HCT116 (cell line): ENCODE data around the gene CRACDL. TPM values are rescaled to one million over a fixed set of nuclear protein-coding genes. Genes with fewer than 3 reads are reported as not detected.

ENCODE experiments used
- ATAC-seq: fragments of 200-7000 bp; cut with Tn5 transposase; 2 replicates; pipeline ENCODE4 v1.9.1; 2020; ENCODE audit warnings: mild to moderate bottlenecking, moderate library complexity
- BruUV-seq: library from RNA; stranded (reverse); fragments of 400-500 nt; replicated peaks from 2 replicates; lab custom pipeline; 2021; lab: Mats Ljungman, UMichigan
- CTCF ChIA-PET: fragments of 300-600 bp; sonication (Branson Sonifier 250); formaldehyde crosslinking; loops from one replicate; lab custom pipeline; 2021; ENCODE audit warnings: antibody characterized with exemption; lab: Charles Lee
- POLR2A ChIA-PET: fragments of 300-600, 350-600 bp; sonication (Branson Sonifier 250); formaldehyde crosslinking; loops from one replicate; lab custom pipeline; 2021; ENCODE audit warnings: antibody characterized with exemption; lab: Charles Lee
- RAD21 ChIA-PET, 2 experiments: fragments of 300-600 bp; sonication (Branson Sonifier 250); formaldehyde crosslinking; loops; one replicate each; lab custom pipeline; 2023; ENCODE audit warnings: low total read pairs in 2 of 2; ENCODE audit not compliant: uncharacterized antibody in 2 of 2, unreplicated experiment in 2 of 2, low non-redundant PET in 1 of 2; lab: Charles Lee
- DNase-seq: peaks from one replicate; pipeline ENCODE4 v3.0.0-alpha.2; 2010; ENCODE audit warnings: low read depth, low spot score
- H2AFZ ChIP-seq: fragments of 200-600 bp; shearing (Covaris generic), sonication (generic); 2 replicates; pipeline ENCODE4 v1.6.1; 2017; ENCODE audit warnings: low read depth, mixed run types, mixed read lengths, antibody characterized with exemption, low read length; ENCODE audit not compliant: poor library complexity, severe bottlenecking
- H3K27ac ChIP-seq: 2 replicates; pipeline ENCODE4 v1.5.1; 2012; ENCODE audit warnings: low read depth, low read length
- H3K27me3 ChIP-seq: fragments of 200-600 bp; sonication (generic); 2 replicates; pipeline ENCODE4 v1.6.1; 2016; ENCODE audit warnings: mixed run types, low read length, mixed read lengths; ENCODE audit not compliant: insufficient read depth
- H3K36me3 ChIP-seq, 2 experiments: fragments of 200-500 bp in 1 of 2; fragments of 200-600 bp in 1 of 2; sonication (Bioruptor generic) in 1 of 2; sonication (generic) in 1 of 2; 2 replicates each; pipeline versions ENCODE4 v1.5.1 to v1.6.1; 2014 to 2016; ENCODE audit warnings: low read length in 2 of 2, inconsistent platforms in 1 of 2, mixed read lengths in 1 of 2, mixed run types in 1 of 2; ENCODE audit not compliant: insufficient read depth in 2 of 2, control insufficient read depth in 1 of 2
- H3K4me1 ChIP-seq, 2 experiments: fragments of 200-600 bp in 1 of 2; sonication (generic) in 1 of 2; 2 replicates each; pipeline versions ENCODE4 v1.5.1 to v1.6.1; 2012 to 2017; ENCODE audit warnings: low read length in 2 of 2, inconsistent platforms in 1 of 2, mild to moderate bottlenecking in 1 of 2, mixed read lengths in 1 of 2, mixed run types in 1 of 2, moderate library complexity in 1 of 2; ENCODE audit not compliant: insufficient read depth in 2 of 2, control insufficient read depth in 1 of 2
- H3K4me2 ChIP-seq: fragments of 200-600 bp; sonication (generic); 2 replicates; pipeline ENCODE4 v1.6.1; 2017; ENCODE audit warnings: mixed run types, low read length, mixed read lengths
- H3K4me3 ChIP-seq, 2 experiments: fragments of 200-600 bp in 1 of 2; sonication (generic) in 1 of 2; replicated peaks in 1 of 2; 2 replicates each; pipeline ENCODE4 v1.5.1; 2011 to 2016; ENCODE audit warnings: low read length in 2 of 2, control low read depth in 1 of 2, low read depth in 1 of 2, mild to moderate bottlenecking in 1 of 2, mixed read lengths in 1 of 2, mixed run types in 1 of 2
- H3K79me2 ChIP-seq: fragments of 200-600 bp; sonication (generic); 2 replicates; pipeline ENCODE4 v1.6.1; 2017; ENCODE audit warnings: mild to moderate bottlenecking, mixed run types, low read length, moderate library complexity, mixed read lengths; ENCODE audit not compliant: insufficient read depth
- H3K9ac ChIP-seq: fragments of 200-600 bp; sonication (generic); 2 replicates; pipeline ENCODE4 v1.6.1; 2016; ENCODE audit warnings: low read length, mixed read lengths
- H3K9me2 ChIP-seq: fragments of 200-600 bp; sonication (generic), shearing (Covaris generic); 2 replicates; pipeline ENCODE4 v1.6.1; 2017; ENCODE audit warnings: mixed run types, mild to moderate bottlenecking, moderate library complexity; ENCODE audit not compliant: insufficient read depth
- H3K9me3 ChIP-seq, 2 experiments: fragments of 200-500 bp in 1 of 2; fragments of 200-600 bp in 1 of 2; sonication (Bioruptor generic) in 1 of 2; sonication (generic) in 1 of 2; 2 replicates each; pipeline ENCODE4 v1.6.1; 2014 to 2017; ENCODE audit warnings: low read length in 2 of 2, mixed read lengths in 2 of 2, inconsistent platforms in 1 of 2, low read depth in 1 of 2, mild to moderate bottlenecking in 1 of 2, mixed run types in 1 of 2, moderate library complexity in 1 of 2; ENCODE audit not compliant: control insufficient read depth in 1 of 2, insufficient read depth in 1 of 2
- H4K20me1 ChIP-seq: fragments of 200-600 bp; sonication (generic), shearing (Covaris generic); 2 replicates; pipeline ENCODE4 v1.6.1; 2017; ENCODE audit warnings: mixed run types, mild to moderate bottlenecking, moderate library complexity; ENCODE audit not compliant: insufficient read depth
- CTCF ChIP-seq, 3 experiments: fragments of 200-600 bp in 1 of 3; sonication (generic) in 1 of 3; IDR thresholded peaks in 2 of 3; conservative IDR thresholded peaks in 1 of 3; 2 replicates each; pipeline ENCODE4 v1.5.1; 2012 to 2017; ENCODE audit warnings: low read depth in 2 of 3, low read length in 2 of 3, antibody characterized with exemption in 1 of 3, borderline replicate concordance in 1 of 3, control low read depth in 1 of 3, mild to moderate bottlenecking in 1 of 3, mixed read lengths in 1 of 3, mixed run types in 1 of 3, moderate library complexity in 1 of 3; ENCODE audit not compliant: insufficient read depth in 1 of 3
- ELF1 ChIP-seq: IDR thresholded peaks from 2 replicates; pipeline ENCODE4 v1.6.1; 2012; ENCODE audit warnings: low read depth, borderline replicate concordance
- FOSL1 ChIP-seq: IDR thresholded peaks from 2 replicates; pipeline ENCODE4 v1.6.1; 2012; ENCODE audit warnings: low read depth
- POLR2A ChIP-seq: IDR thresholded peaks from 2 replicates; pipeline ENCODE4 v1.7.0; 2011; ENCODE audit warnings: borderline replicate concordance; ENCODE audit not compliant: insufficient read depth, insufficient read length; ENCODE audit errors: extremely low read depth
- SIN3A ChIP-seq: IDR thresholded peaks from 2 replicates; pipeline ENCODE4 v1.6.1; 2012; ENCODE audit warnings: low read depth
- YY1 ChIP-seq: IDR thresholded peaks from 2 replicates; pipeline ENCODE4 v1.6.1; 2011; ENCODE audit warnings: low read length, low read depth, moderate library complexity, mild to moderate bottlenecking; ENCODE audit not compliant: insufficient replicate concordance; ENCODE audit errors: extremely low read depth
- ZNF274 ChIP-seq: fragments of 200-500 bp; sonication (Bioruptor generic); IDR thresholded peaks from 2 replicates; pipeline ENCODE4 v1.6.1; 2014; ENCODE audit warnings: mild to moderate bottlenecking, low read depth, low read length, inconsistent platforms
- intact Hi-C: fragments of 100-400 bp; cut with micrococcal nuclease; formaldehyde crosslinking; loops from 2 replicates; pipeline ENCODE4 v1.10.0; 2022
- total RNA-seq: library from RNA; stranded (reverse); gene quantifications from one replicate; pipeline ENCODE4 v1.2.1, GENCODE V29; 2021; ENCODE audit not compliant: unreplicated experiment
- TF ChIP-seq, protein P1 (sequence below): IDR thresholded peaks from 2 replicates; pipeline ENCODE4 v1.6.1; 2012; ENCODE audit warnings: low read depth

Gene CRACDL
- total RNA-seq, 1 experiment from 2014 or later, result 1.1 TPM

- no peaks in the 10 kb centered on the region for H4K20me1 ChIP-seq
- intact Hi-C loops, result no loop called here
- H3K27me3 ChIP-seq, result no peaks in the 10 kb centered on the region
- ChIA-PET CTCF (no interaction called here), POLR2A (no interaction called here)
- H3K27ac ChIP-seq, result no peak overlapping the region
- ATAC-seq, result no peak
- no peak overlapping the region for H2AFZ ChIP-seq
- H3K4me1 ChIP-seq, result no peaks in the 10 kb centered on the region; a peak in 1 of 4 replicates
- no peak overlapping the region for H3K9ac ChIP-seq
- no TSS peak for BruUV-seq
- TF ChIP-seq ELF1 (no peak), FOSL1 (no peak)
- TF ChIP-seq, all 23 proteins: peak for 0
- RAD21 ChIA-PET, result no interaction called here
- H3K4me3 ChIP-seq, result no peak overlapping the region
- H3K9me2 ChIP-seq, result no peaks in the 10 kb centered on the region
- no peak overlapping the region for H3K4me2 ChIP-seq
- H3K9me3 ChIP-seq, result no peaks in the 10 kb centered on the region
- H3K36me3 ChIP-seq, result no peaks in the 10 kb centered on the region
- H3K79me2 ChIP-seq, result no peaks in the 10 kb centered on the region
- DNase-seq, result no peak
Observed at GRCh38 chr2:98801921-98802321, 134.1 kb downstream of the CRACDL start.

DNA sequence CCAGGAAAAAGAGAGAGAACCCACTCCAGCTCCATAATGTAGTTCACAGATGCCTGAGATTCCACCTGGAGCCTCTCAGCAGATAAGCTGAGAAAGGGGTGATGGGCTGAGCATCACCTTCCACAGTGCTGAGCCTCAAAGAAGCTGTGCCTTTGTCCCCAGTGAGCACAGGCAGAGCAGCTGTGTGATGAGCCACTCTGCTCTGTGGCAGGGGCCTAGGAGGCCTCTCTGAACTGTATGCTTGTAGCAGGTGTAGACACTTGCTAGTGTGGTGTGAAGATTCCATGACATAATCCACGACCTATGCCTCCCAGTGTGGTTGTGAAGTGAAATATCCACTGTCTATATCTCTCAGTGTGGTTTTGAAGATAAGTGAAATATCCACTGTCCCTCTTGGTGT, 134.7 kb downstream of the CRACDL start:
- H3K27ac ChIP-seq, result no peak overlapping the region
- BruUV-seq, result no TSS peak

More for the DNA sequence above, 134.7 kb downstream of the CRACDL start:
- RAD21 ChIA-PET, result no interaction called here
- POLR2A ChIA-PET, result no interaction called here
- Histone ChIP-seq H3K4me2 (no peak overlapping the region), H3K27me3 (no peaks in the 10 kb centered on the region), H3K4me1 (no peaks in the 10 kb centered on the region; a peak in 1 of 4 replicates), H3K4me3 (no peak overlapping the region), H3K9me2 (no peaks in the 10 kb centered on the region), H4K20me1 (no peaks in the 10 kb centered on the region), H3K36me3 (no peaks in the 10 kb centered on the region), H3K79me2 (no peaks in the 10 kb centered on the region), H3K9ac (no peak overlapping the region), H2AFZ (no peak overlapping the region), H3K9me3 (no peaks in the 10 kb centered on the region)
- TF ChIP-seq SIN3A (no peak), YY1 (no peak), ZNF274 (no peak), CTCF (IDR thresholded peaks at IDR 0.05 in 2 of 3, conservative IDR thresholded peaks at IDR 0.05 in 1 of 3; ENCODE audit: borderline replicate concordance in 1 of 3, insufficient read depth in 1 of 3, low read depth in 2 of 3, low read length in 2 of 3) (no peak), POLR2A (no peak)
- TF ChIP-seq, protein P1, sequence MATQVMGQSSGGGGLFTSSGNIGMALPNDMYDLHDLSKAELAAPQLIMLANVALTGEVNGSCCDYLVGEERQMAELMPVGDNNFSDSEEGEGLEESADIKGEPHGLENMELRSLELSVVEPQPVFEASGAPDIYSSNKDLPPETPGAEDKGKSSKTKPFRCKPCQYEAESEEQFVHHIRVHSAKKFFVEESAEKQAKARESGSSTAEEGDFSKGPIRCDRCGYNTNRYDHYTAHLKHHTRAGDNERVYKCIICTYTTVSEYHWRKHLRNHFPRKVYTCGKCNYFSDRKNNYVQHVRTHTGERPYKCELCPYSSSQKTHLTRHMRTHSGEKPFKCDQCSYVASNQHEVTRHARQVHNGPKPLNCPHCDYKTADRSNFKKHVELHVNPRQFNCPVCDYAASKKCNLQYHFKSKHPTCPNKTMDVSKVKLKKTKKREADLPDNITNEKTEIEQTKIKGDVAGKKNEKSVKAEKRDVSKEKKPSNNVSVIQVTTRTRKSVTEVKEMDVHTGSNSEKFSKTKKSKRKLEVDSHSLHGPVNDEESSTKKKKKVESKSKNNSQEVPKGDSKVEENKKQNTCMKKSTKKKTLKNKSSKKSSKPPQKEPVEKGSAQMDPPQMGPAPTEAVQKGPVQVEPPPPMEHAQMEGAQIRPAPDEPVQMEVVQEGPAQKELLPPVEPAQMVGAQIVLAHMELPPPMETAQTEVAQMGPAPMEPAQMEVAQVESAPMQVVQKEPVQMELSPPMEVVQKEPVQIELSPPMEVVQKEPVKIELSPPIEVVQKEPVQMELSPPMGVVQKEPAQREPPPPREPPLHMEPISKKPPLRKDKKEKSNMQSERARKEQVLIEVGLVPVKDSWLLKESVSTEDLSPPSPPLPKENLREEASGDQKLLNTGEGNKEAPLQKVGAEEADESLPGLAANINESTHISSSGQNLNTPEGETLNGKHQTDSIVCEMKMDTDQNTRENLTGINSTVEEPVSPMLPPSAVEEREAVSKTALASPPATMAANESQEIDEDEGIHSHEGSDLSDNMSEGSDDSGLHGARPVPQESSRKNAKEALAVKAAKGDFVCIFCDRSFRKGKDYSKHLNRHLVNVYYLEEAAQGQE, result no peak
- DNase-seq, result no peak
- CTCF ChIA-PET, result no interaction called here
- ATAC-seq, result no peak
- intact Hi-C loops, result no loop called here
